ENCODE results near the gene MED12L.
A peak's percentile ranks its signal among the peaks of the same experiment; 100 is the strongest.

Gene MED12L

DNA sequence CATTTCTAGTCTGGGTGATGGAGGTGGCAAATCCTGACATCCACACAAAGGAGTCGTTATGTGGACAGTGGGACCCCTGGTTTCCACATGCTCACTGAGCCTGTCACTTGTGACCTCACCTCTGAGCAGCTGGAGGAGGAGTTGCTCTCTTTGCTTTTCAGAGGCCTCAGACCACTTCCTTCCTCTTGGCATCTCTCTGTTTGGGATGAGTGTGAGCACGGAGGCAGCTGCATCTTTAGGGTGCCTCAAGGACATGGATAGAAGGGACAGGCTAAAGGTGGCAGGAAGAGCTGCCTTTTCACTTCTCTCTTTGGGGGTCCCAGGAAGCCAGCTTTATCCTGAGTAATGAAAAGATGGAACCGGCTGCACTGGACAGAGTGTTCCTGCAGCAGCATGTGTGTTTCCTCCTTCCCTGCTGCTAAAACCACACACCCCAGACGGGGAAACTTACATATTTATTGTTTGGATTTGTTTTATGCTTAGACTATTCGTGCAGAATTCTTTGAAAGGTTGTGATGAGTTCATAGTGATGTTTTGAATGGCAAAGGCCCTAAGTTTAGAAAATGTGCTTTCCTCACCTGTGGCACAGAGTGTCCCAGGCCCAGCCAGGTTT lies 85.8 kb downstream of the MED12L start:
- Histone ChIP-seq H3K9me3 (ENCODE audit: control insufficient read depth in 2 of 2, low read length in 2 of 2) (no peaks in the 10 kb centered on the region), H3K27ac (ENCODE audit: low read depth in 2 of 2, low read length in 2 of 2) (peak overlapping the region; percentile 38 to 53), H3K4me1 (ENCODE audit: control insufficient read depth in 2 of 2, insufficient read depth in 2 of 2, low read length in 2 of 2) (peaks cover 0 to 3% of the 10 kb centered on the region in 2 donors), H3K4me3 (ENCODE audit: low read length in 2 of 2) (no peak overlapping the region), H3K9ac (ENCODE audit: low read depth in 1 of 2, low read length in 2 of 2) (no peak overlapping the region), H3K27me3 (ENCODE audit: control insufficient read depth in 2 of 2, insufficient read depth in 2 of 2, low read length in 2 of 2) (no peaks in the 10 kb centered on the region), H3K36me3 (ENCODE audit: control insufficient read depth in 2 of 2, insufficient read depth in 2 of 2, low read length in 2 of 2) (no peaks in the 10 kb centered on the region)

- no peak overlapping the region for H3K9ac ChIP-seq (ENCODE audit: low read depth in 1 of 2, low read length in 2 of 2)
- H3K36me3 ChIP-seq (ENCODE audit: control insufficient read depth in 2 of 2, insufficient read depth in 2 of 2, low read length in 2 of 2): no peaks in the 10 kb centered on the region
- no peaks in the 10 kb centered on the region for H3K9me3 ChIP-seq (ENCODE audit: control insufficient read depth in 2 of 2, low read length in 2 of 2)
- no peak overlapping the region for H3K4me3 ChIP-seq (ENCODE audit: low read length in 2 of 2)
- no peak overlapping the region for H3K27ac ChIP-seq (ENCODE audit: low read depth in 2 of 2, low read length in 2 of 2)
- peaks cover 2 to 5% of the 10 kb centered on the region in 2 donors for H3K4me1 ChIP-seq (ENCODE audit: control insufficient read depth in 2 of 2, insufficient read depth in 2 of 2, low read length in 2 of 2)
- H3K27me3 ChIP-seq (ENCODE audit: control insufficient read depth in 2 of 2, insufficient read depth in 2 of 2, low read length in 2 of 2): no peaks in the 10 kb centered on the region
Observed at GRCh38 chr3:151174351-151174750, 88.9 kb downstream of the MED12L start.

DNA sequence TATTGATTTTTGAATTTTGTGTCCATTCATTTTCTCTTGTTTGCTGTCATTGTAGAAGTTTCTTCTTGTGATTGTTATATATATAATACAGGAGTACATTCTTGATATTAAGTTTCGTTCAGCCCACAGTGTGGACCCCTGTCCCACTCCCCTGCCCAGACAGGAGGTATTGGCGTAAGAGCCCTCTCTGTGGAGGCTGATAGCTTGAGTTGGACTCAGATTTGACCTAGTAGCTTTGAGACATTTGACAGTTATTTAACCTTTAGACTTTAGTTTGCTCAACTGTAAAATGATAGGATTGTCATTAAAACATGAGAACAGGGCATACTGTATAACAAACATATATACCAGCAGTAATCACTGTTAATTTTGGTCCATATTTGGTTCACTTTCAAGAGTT lies 90.5 kb downstream of the MED12L start:
- H3K9me3 ChIP-seq (ENCODE audit: control insufficient read depth in 2 of 2, low read length in 2 of 2): no peaks in the 10 kb centered on the region
- no peak overlapping the region for H3K9ac ChIP-seq (ENCODE audit: low read depth in 1 of 2, low read length in 2 of 2)
- H3K36me3 ChIP-seq (ENCODE audit: control insufficient read depth in 2 of 2, insufficient read depth in 2 of 2, low read length in 2 of 2): no peaks in the 10 kb centered on the region
- H3K27me3 ChIP-seq (ENCODE audit: control insufficient read depth in 2 of 2, insufficient read depth in 2 of 2, low read length in 2 of 2): no peaks in the 10 kb centered on the region
- peaks cover 2% of the 10 kb centered on the region in 2 donors for H3K4me1 ChIP-seq (ENCODE audit: control insufficient read depth in 2 of 2, insufficient read depth in 2 of 2, low read length in 2 of 2)
- H3K27ac ChIP-seq (ENCODE audit: low read depth in 2 of 2, low read length in 2 of 2): no peak overlapping the region
- no peak overlapping the region for H3K4me3 ChIP-seq (ENCODE audit: low read length in 2 of 2)

DNA sequence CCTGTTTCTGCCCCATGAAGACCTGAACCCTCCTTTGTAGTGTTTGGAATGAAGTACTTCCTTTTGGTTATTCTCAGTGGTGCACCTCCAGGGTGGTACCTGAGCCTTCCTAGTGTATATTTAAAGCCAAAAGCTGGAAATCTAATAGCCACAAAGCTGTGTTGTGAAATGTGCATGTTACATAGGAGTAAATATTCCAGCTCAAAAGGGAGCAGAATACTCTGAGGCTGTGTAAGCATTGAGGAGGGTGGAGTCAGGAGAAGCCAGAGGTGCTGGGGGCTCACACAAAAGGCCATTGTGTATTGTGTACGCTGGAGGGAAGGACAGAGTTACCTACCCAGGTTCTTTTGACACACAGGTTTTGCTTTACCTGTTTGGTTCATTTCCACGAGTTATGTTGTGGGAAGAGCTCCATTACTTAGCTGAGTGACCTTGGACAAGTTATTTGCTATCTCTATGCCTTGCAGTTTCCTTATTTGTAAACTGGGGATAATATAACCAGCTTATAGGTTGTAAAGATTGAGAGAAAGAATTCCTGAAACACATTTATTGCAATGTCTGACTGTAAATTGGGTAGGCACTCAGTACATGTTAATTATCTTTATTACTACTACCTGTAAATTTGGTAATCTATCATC lies 92.9 kb downstream of the MED12L start:
- H3K4me3 ChIP-seq (ENCODE audit: low read length in 2 of 2): no peak overlapping the region
- H3K9me3 ChIP-seq (ENCODE audit: control insufficient read depth in 2 of 2, low read length in 2 of 2): no peaks in the 10 kb centered on the region
- no peak overlapping the region for H3K9ac ChIP-seq (ENCODE audit: low read depth in 1 of 2, low read length in 2 of 2)
- no peaks in the 10 kb centered on the region for H3K36me3 ChIP-seq (ENCODE audit: control insufficient read depth in 2 of 2, insufficient read depth in 2 of 2, low read length in 2 of 2)
- peaks cover 2% of the 10 kb centered on the region in 2 donors for H3K4me1 ChIP-seq (ENCODE audit: control insufficient read depth in 2 of 2, insufficient read depth in 2 of 2, low read length in 2 of 2)
- no peaks in the 10 kb centered on the region for H3K27me3 ChIP-seq (ENCODE audit: control insufficient read depth in 2 of 2, insufficient read depth in 2 of 2, low read length in 2 of 2)
- H3K27ac ChIP-seq (ENCODE audit: low read depth in 2 of 2, low read length in 2 of 2): no peak overlapping the region

- H3K9me3 ChIP-seq (ENCODE audit: control insufficient read depth in 2 of 2, low read length in 2 of 2): no peaks in the 10 kb centered on the region
- H3K36me3 ChIP-seq (ENCODE audit: control insufficient read depth in 2 of 2, insufficient read depth in 2 of 2, low read length in 2 of 2): no peaks in the 10 kb centered on the region
- H3K4me1 ChIP-seq (ENCODE audit: control insufficient read depth in 2 of 2, insufficient read depth in 2 of 2, low read length in 2 of 2): peaks cover 2% of the 10 kb centered on the region in 2 donors
- no peak overlapping the region for H3K9ac ChIP-seq (ENCODE audit: low read depth in 1 of 2, low read length in 2 of 2)
- H3K27ac ChIP-seq (ENCODE audit: low read depth in 2 of 2, low read length in 2 of 2): no peak overlapping the region
- no peak overlapping the region for H3K4me3 ChIP-seq (ENCODE audit: low read length in 2 of 2)
- no peaks in the 10 kb centered on the region for H3K27me3 ChIP-seq (ENCODE audit: control insufficient read depth in 2 of 2, insufficient read depth in 2 of 2, low read length in 2 of 2)
Observed at GRCh38 chr3:151182349-151183079, 97.0 kb downstream of the MED12L start.

DNA sequence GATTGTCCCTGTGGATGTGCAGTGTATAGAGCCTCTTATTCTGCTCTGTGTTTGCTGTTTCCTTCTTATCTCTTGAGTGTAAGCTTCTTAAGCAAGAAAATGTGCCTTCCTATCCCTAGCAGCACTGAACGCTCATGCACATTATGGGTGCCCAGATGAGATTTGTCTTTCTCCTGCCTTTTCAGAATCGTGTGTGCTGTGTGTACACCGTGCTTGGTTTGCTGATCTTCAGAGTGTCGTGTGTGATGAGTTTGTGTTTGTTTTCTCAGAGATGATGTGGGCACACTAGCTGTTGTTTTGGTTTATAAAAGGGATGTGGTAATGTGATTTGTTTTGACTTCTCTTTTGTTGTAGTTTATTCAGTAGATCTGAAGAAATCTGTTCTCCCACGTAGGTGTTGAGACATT lies 97.8 kb downstream of the MED12L start:
- Histone ChIP-seq H3K27ac (ENCODE audit: low read depth in 2 of 2, low read length in 2 of 2) (no peak overlapping the region), H3K36me3 (ENCODE audit: control insufficient read depth in 2 of 2, insufficient read depth in 2 of 2, low read length in 2 of 2) (no peaks in the 10 kb centered on the region), H3K9me3 (ENCODE audit: control insufficient read depth in 2 of 2, low read length in 2 of 2) (no peaks in the 10 kb centered on the region), H3K4me3 (ENCODE audit: low read length in 2 of 2) (no peak overlapping the region), H3K4me1 (ENCODE audit: control insufficient read depth in 2 of 2, insufficient read depth in 2 of 2, low read length in 2 of 2) (peaks cover 1 to 2% of the 10 kb centered on the region in 2 donors), H3K9ac (ENCODE audit: low read depth in 1 of 2, low read length in 2 of 2) (no peak overlapping the region), H3K27me3 (ENCODE audit: control insufficient read depth in 2 of 2, insufficient read depth in 2 of 2, low read length in 2 of 2) (no peaks in the 10 kb centered on the region)

DNA sequence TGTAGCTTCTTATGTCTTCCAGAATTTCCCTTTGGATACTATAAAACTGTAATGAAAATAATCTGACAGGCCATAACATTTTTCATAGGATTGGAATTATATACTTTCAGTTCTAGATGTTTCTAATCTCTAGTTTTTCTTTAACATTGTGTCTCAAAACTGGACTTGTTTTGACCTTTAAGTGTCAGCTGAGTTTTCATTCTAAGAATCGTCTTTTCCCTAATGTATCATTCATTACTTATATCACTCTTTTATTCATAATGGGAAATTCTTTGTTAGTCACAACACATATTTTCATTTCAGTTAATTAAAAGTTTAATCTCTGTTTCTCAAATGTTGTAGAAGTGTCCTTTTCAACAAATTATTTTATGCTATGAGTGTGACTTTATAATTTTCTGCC lies 105.6 kb downstream of the MED12L start:
- Histone ChIP-seq H3K36me3 (ENCODE audit: control insufficient read depth in 2 of 2, insufficient read depth in 2 of 2, low read length in 2 of 2) (no peaks in the 10 kb centered on the region), H3K27me3 (ENCODE audit: control insufficient read depth in 2 of 2, insufficient read depth in 2 of 2, low read length in 2 of 2) (no peaks in the 10 kb centered on the region), H3K4me3 (ENCODE audit: low read length in 2 of 2) (no peak overlapping the region), H3K4me1 (ENCODE audit: control insufficient read depth in 2 of 2, insufficient read depth in 2 of 2, low read length in 2 of 2) (no peaks in the 10 kb centered on the region), H3K27ac (ENCODE audit: low read depth in 2 of 2, low read length in 2 of 2) (no peak overlapping the region), H3K9ac (ENCODE audit: low read depth in 1 of 2, low read length in 2 of 2) (no peak overlapping the region), H3K9me3 (ENCODE audit: control insufficient read depth in 2 of 2, low read length in 2 of 2) (no peaks in the 10 kb centered on the region)

- Histone ChIP-seq H3K9me3 (ENCODE audit: control insufficient read depth in 2 of 2, low read length in 2 of 2) (no peaks in the 10 kb centered on the region), H3K27me3 (ENCODE audit: control insufficient read depth in 2 of 2, insufficient read depth in 2 of 2, low read length in 2 of 2) (no peaks in the 10 kb centered on the region), H3K9ac (ENCODE audit: low read depth in 1 of 2, low read length in 2 of 2) (no peak overlapping the region), H3K4me1 (ENCODE audit: control insufficient read depth in 2 of 2, insufficient read depth in 2 of 2, low read length in 2 of 2) (no peaks in the 10 kb centered on the region), H3K36me3 (ENCODE audit: control insufficient read depth in 2 of 2, insufficient read depth in 2 of 2, low read length in 2 of 2) (no peaks in the 10 kb centered on the region), H3K27ac (ENCODE audit: low read depth in 2 of 2, low read length in 2 of 2) (no peak overlapping the region), H3K4me3 (ENCODE audit: low read length in 2 of 2) (no peak overlapping the region)
Observed at GRCh38 chr3:151192545-151192944, 107.1 kb downstream of the MED12L start.

- no peaks in the 10 kb centered on the region for H3K9me3 ChIP-seq (ENCODE audit: control insufficient read depth in 2 of 2, low read length in 2 of 2)
- no peak overlapping the region for H3K4me3 ChIP-seq (ENCODE audit: low read length in 2 of 2)
- H3K27ac ChIP-seq (ENCODE audit: low read depth in 2 of 2, low read length in 2 of 2): no peak overlapping the region
- H3K9ac ChIP-seq (ENCODE audit: low read depth in 1 of 2, low read length in 2 of 2): no peak overlapping the region
- H3K4me1 ChIP-seq (ENCODE audit: control insufficient read depth in 2 of 2, insufficient read depth in 2 of 2, low read length in 2 of 2): no peaks in the 10 kb centered on the region
- H3K27me3 ChIP-seq (ENCODE audit: control insufficient read depth in 2 of 2, insufficient read depth in 2 of 2, low read length in 2 of 2): no peaks in the 10 kb centered on the region
- no peaks in the 10 kb centered on the region for H3K36me3 ChIP-seq (ENCODE audit: control insufficient read depth in 2 of 2, insufficient read depth in 2 of 2, low read length in 2 of 2)
Observed at GRCh38 chr3:151195826-151196225, 110.4 kb downstream of the MED12L start.

- Histone ChIP-seq H3K27ac (ENCODE audit: low read depth in 2 of 2, low read length in 2 of 2) (no peak overlapping the region), H3K9ac (ENCODE audit: low read depth in 1 of 2, low read length in 2 of 2) (no peak overlapping the region), H3K4me3 (ENCODE audit: low read length in 2 of 2) (no peak overlapping the region), H3K36me3 (ENCODE audit: control insufficient read depth in 2 of 2, insufficient read depth in 2 of 2, low read length in 2 of 2) (no peaks in the 10 kb centered on the region), H3K4me1 (ENCODE audit: control insufficient read depth in 2 of 2, insufficient read depth in 2 of 2, low read length in 2 of 2) (no peaks in the 10 kb centered on the region), H3K9me3 (ENCODE audit: control insufficient read depth in 2 of 2, low read length in 2 of 2) (no peaks in the 10 kb centered on the region), H3K27me3 (ENCODE audit: control insufficient read depth in 2 of 2, insufficient read depth in 2 of 2, low read length in 2 of 2) (no peaks in the 10 kb centered on the region)
Observed at GRCh38 chr3:151196434-151196833, 111.0 kb downstream of the MED12L start.

Data from mucosa of rectum (tissue), 2 donors.